Activated B cell treated with CpG ODN at 0.5 μM for 24 hours (primary cell): ENCODE results near the gene CIAO2B. TPM values are rescaled to one million over a fixed set of nuclear protein-coding genes. Genes with fewer than 3 reads are reported as not detected.
A peak's percentile ranks its signal among the peaks of the same experiment; 100 is the strongest.

ENCODE experiments used
- ATAC-seq: fragments of 200-7000 bp; cut with Tn5 transposase; one replicate; pipeline ENCODE4 v1.10.0; 2021; ENCODE audit warnings: low read depth, mild to moderate bottlenecking, moderate library complexity
- CTCF ChIA-PET: fragments of 350-600 bp; sonication (Branson Sonifier 250); formaldehyde crosslinking; loops from one replicate; lab custom pipeline; 2021; ENCODE audit warnings: antibody characterized with exemption; lab: Charles Lee
- POLR2A ChIA-PET: fragments of 350-600 bp; sonication (Branson Sonifier 250); formaldehyde crosslinking; loops from one replicate; lab custom pipeline; 2021; ENCODE audit warnings: antibody characterized with exemption; lab: Charles Lee
- DNase-seq: peaks from one replicate; pipeline ENCODE4 v3.0.0; 2022
- H3K27ac Mint-ChIP-seq: one replicate; pipeline ENCODE4 v1.8.0; 2020; ENCODE audit warnings: mixed read lengths
- H3K27me3 Mint-ChIP-seq: one replicate; pipeline ENCODE4 v1.8.0; 2021; ENCODE audit warnings: mixed read lengths
- H3K36me3 Mint-ChIP-seq: one replicate; pipeline ENCODE4 v1.8.0; 2021; ENCODE audit warnings: low read depth, mixed read lengths
- H3K4me1 Mint-ChIP-seq: one replicate; pipeline ENCODE4 v1.8.0; 2021; ENCODE audit warnings: mixed read lengths
- H3K4me3 Mint-ChIP-seq: one replicate; pipeline ENCODE4 v1.8.0; 2020; ENCODE audit warnings: mild to moderate bottlenecking, mixed read lengths
- H3K9me3 Mint-ChIP-seq: one replicate; pipeline ENCODE4 v1.8.0; 2020; ENCODE audit warnings: mixed read lengths
- CTCF ChIP-seq: fragments of 200-600 bp; IDR thresholded peaks from one replicate; pipeline ENCODE4 v1.8.0; 2022; ENCODE audit warnings: antibody characterized with exemption, mild to moderate bottlenecking
- intact Hi-C: fragments of 100-400 bp; cut with micrococcal nuclease; formaldehyde crosslinking; loops from one replicate; pipeline ENCODE4 v1.15.1; 2024
- total RNA-seq: library from RNA; stranded (reverse); gene quantifications from 2 replicates; pipeline ENCODE4 v1.2.3, GENCODE V29; 2022

The CIAO2B gene
- total RNA-seq, 1 donor from 2014 or later = 66.2 TPM

DNA sequence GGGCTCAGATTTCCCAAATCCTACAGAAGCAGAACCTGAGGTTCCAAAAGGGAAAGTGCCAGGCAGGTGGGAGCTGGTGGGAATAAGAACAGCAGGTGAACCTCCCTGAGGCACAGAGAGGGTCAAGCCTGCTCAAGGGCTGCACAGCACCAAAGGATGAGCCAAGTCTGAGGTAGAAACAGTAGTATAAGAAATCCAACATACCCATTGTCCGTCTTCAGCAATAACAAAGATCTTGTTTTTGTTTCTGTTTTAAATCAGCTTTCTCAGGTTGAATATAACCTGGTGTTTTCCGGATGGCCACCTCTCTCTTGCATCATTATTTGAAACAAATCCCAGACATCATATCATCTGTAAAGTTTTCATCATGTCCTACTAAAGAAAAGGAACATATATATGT is 16.2 kb upstream of the CIAO2B start:
- POLR2A ChIA-PET = no interaction called here
- intact Hi-C loops = no loop called here
- Mint-ChIP-seq H3K4me3 (no peak overlapping the region), H3K27ac (no peak overlapping the region), H3K9me3 (no peaks in the 10 kb centered on the region), H3K36me3 (no peaks in the 10 kb centered on the region), H3K4me1 (peaks cover 17% of the 10 kb centered on the region), H3K27me3 (peaks cover 24% of the 10 kb centered on the region)
- CTCF ChIA-PET = no interaction called here
- DNase-seq (no peak), ATAC-seq (no peak)
- TF ChIP-seq CTCF = no peak

DNA sequence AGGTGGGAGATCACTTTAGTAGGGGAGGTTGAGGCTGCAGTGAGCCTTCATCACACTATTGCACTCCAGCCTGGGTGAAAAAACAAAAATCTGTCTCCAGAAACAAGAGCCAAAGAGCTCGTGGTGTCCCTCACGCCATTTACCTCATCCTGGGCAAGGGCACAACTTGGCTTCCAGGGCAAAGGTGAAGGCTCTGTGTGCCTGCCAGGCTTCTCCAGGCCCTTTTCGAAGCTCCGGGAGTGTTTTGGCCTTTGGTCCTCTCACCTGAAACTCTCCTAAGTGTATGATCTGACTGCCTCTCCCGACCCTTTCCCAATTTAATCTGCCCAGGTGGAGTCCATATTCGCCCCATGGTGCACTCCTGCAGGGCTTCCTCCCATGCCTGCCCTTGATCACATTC is 15.3 kb upstream of the CIAO2B start:
- H3K36me3 Mint-ChIP-seq = no peaks in the 10 kb centered on the region
- H3K27me3 Mint-ChIP-seq = peaks cover 24% of the 10 kb centered on the region
- H3K4me3 Mint-ChIP-seq = peak overlapping the region; percentile 42
- intact Hi-C loops = loop anchor here (5.0 kb wide), 1 partner anchor 67 kb away; the partner anchor contains the start of gene PDP2
- ATAC-seq (no peak), DNase-seq (no peak)
- no peaks in the 10 kb centered on the region for H3K9me3 Mint-ChIP-seq
- TF ChIP-seq CTCF = no peak
- peaks cover 17% of the 10 kb centered on the region for H3K4me1 Mint-ChIP-seq
- H3K27ac Mint-ChIP-seq = no peak overlapping the region
- CTCF ChIA-PET = interaction anchor here (1.1 kb wide), 1 partner anchor 206 kb away, joined by 4 read pairs; no protein-coding TSS in a partner anchor
- POLR2A ChIA-PET = interaction anchor here (0.6 kb wide), 1 partner anchor 1797 kb away, joined by 3 read pairs; no protein-coding TSS in a partner anchor

GRCh38 chr16:66948837-66949225 is 14.6 kb upstream of the CIAO2B start:
- peaks cover 22% of the 10 kb centered on the region for H3K27me3 Mint-ChIP-seq
- peaks cover 17% of the 10 kb centered on the region for H3K4me1 Mint-ChIP-seq
- ChIA-PET POLR2A (no interaction called here), CTCF (interaction anchor here (1.1 kb wide), 1 partner anchor 206 kb away, joined by 4 read pairs; no protein-coding TSS in a partner anchor)
- no peak for TF ChIP-seq CTCF
- intact Hi-C loops = loop anchor here (5.0 kb wide), 1 partner anchor 67 kb away; the partner anchor contains the start of gene PDP2
- peak overlapping the region; percentile 79 for H3K4me3 Mint-ChIP-seq
- DNase-seq = no peak
- no peaks in the 10 kb centered on the region for H3K9me3 Mint-ChIP-seq
- no peak overlapping the region for H3K27ac Mint-ChIP-seq
- ATAC-seq = no peak
- peaks cover 3% of the 10 kb centered on the region for H3K36me3 Mint-ChIP-seq

DNA sequence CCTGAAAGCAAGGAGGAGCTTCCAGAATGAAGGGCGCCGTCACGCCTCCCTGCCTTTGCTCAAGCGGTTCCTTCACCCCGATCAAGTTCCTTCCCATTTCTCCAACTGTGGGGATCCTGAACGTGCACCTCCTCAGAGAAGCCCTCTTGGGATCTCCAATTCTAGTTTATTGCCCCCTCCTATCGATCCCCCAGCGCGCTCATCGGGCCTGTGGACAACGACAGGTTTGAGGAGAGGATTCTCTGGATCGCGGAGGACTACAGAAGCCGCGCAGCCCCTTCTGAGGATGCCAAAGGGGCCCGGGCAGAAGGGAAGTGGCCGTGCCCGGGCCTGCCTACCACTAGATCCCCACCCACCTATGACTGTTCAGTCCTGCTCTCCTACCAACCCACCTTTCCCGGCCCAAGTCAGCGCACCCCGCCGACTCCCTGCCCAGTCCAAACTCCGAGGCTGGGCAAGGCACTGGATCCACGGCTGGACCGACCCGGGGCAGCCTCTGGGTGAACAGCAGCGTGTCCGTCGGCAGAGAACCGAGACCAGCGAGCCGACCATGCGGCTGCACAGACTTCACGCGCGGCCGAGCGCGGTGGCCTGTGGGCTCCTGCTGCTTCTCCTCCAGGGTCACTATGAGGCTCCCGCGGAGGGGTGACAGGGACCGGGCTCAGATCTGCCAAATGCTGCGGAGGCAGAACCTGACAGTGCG is 14.1 kb upstream of the CIAO2B start:
- no peak for DNase-seq
- CTCF ChIA-PET = no interaction called here
- no peak for TF ChIP-seq CTCF
- Mint-ChIP-seq H3K27me3 (peaks cover 21% of the 10 kb centered on the region), H3K4me3 (peak overlapping the region; percentile 79), H3K36me3 (peaks cover 7% of the 10 kb centered on the region), H3K9me3 (no peaks in the 10 kb centered on the region), H3K27ac (no peak overlapping the region), H3K4me1 (peaks cover 17% of the 10 kb centered on the region)
- peak; percentile 5 for ATAC-seq
- intact Hi-C loops = loop anchor here (5.0 kb wide), 1 partner anchor 66 kb away; the partner anchor contains the start of gene PDP2
- POLR2A ChIA-PET = no interaction called here

- ATAC-seq (peak; percentile 93), DNase-seq (peak; percentile 61)
- H3K27ac Mint-ChIP-seq = peak overlapping the region; percentile 24
- ChIA-PET POLR2A (interaction anchor here (0.6 to 0.7 kb wide), 2 partner anchors 395 to 620 kb away, joined by 3 to 4 read pairs; partner anchors contain the start of gene CKLF), CTCF (no interaction called here)
- H3K27me3 Mint-ChIP-seq = peaks cover 21% of the 10 kb centered on the region
- intact Hi-C loops = loop anchor here (1.0 to 5.0 kb wide), 2 partner anchors 65 to 208 kb away; partner anchors contain the start of gene PDP2
- H3K4me3 Mint-ChIP-seq = peak overlapping the region; percentile 79
- H3K36me3 Mint-ChIP-seq = peaks cover 15% of the 10 kb centered on the region
- H3K9me3 Mint-ChIP-seq = no peaks in the 10 kb centered on the region
- peak; percentile 18 for TF ChIP-seq CTCF
- H3K4me1 Mint-ChIP-seq = peaks cover 17% of the 10 kb centered on the region
Observed at GRCh38 chr16:66947302-66948065, 13.3 kb upstream of the CIAO2B start.
